ENCODE data around the gene CNMD. TPM values are rescaled to one million over a fixed set of nuclear protein-coding genes. Genes with fewer than 3 reads are reported as not detected.

The CNMD gene
- total RNA-seq, 3 donors from 2014 or later (not counting 1 experiment from before 2014, with no cell fraction given): not detected

DNA sequence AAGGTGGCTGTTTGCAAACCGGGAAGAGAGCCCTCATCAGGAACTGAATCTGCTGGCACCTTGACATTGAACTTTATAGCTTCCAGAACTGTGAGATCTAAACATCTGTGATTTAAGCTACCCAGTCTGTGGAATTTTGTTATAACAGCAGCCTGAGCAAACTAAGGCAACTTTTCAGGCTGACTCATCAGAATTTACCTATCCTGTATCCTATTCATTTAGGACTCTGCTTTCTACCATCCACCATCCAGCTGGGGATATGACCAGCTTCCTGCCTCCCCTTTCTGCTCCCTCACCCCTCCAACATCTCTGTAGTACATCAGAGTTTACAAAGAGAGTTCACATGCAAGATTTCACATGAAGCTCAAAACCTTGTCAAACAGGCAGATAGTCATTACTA lies 11.1 kb upstream of the CNMD start:
- no peak overlapping the region for H3K27ac ChIP-seq (ENCODE audit: low read length)
- DNase-seq (no peak), ATAC-seq (no peak)
- no peaks in the 10 kb centered on the region for H3K4me1 ChIP-seq (ENCODE audit: control insufficient read depth, insufficient read depth, low read length)
- WGBS (ENCODE audit: insufficient coverage): 77% methylated on average over 1 of the region's 1 CpG
- intact Hi-C loops (cut with micrococcal nuclease): no loop called here
- TF ChIP-seq, protein P1, sequence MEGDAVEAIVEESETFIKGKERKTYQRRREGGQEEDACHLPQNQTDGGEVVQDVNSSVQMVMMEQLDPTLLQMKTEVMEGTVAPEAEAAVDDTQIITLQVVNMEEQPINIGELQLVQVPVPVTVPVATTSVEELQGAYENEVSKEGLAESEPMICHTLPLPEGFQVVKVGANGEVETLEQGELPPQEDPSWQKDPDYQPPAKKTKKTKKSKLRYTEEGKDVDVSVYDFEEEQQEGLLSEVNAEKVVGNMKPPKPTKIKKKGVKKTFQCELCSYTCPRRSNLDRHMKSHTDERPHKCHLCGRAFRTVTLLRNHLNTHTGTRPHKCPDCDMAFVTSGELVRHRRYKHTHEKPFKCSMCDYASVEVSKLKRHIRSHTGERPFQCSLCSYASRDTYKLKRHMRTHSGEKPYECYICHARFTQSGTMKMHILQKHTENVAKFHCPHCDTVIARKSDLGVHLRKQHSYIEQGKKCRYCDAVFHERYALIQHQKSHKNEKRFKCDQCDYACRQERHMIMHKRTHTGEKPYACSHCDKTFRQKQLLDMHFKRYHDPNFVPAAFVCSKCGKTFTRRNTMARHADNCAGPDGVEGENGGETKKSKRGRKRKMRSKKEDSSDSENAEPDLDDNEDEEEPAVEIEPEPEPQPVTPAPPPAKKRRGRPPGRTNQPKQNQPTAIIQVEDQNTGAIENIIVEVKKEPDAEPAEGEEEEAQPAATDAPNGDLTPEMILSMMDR (IDR thresholded peaks at IDR 0.05): no peak
- no peaks in the 10 kb centered on the region for H3K36me3 ChIP-seq (ENCODE audit: control insufficient read depth, insufficient read depth, low read length)
- Mint-ChIP-seq H3K36me3 (no peaks in the 10 kb centered on the region), H3K27me3 (ENCODE audit: low read depth in 2 of 2) (peaks cover 0 to 6% of the 10 kb centered on the region in 2 donors), H3K4me1 (no peaks in the 10 kb centered on the region), H3K9me3 (no peaks in the 10 kb centered on the region), H3K4me3 (no peak overlapping the region), H3K27ac (no peak overlapping the region)
- H3K9me3 ChIP-seq (ENCODE audit: control insufficient read depth, insufficient read depth, low read length): no peaks in the 10 kb centered on the region
- no peak overlapping the region for H3K4me3 ChIP-seq (ENCODE audit: low read length)
- H3K27me3 ChIP-seq (ENCODE audit: control insufficient read depth, insufficient read depth, low read length): peaks cover 3% of the 10 kb centered on the region

DNA sequence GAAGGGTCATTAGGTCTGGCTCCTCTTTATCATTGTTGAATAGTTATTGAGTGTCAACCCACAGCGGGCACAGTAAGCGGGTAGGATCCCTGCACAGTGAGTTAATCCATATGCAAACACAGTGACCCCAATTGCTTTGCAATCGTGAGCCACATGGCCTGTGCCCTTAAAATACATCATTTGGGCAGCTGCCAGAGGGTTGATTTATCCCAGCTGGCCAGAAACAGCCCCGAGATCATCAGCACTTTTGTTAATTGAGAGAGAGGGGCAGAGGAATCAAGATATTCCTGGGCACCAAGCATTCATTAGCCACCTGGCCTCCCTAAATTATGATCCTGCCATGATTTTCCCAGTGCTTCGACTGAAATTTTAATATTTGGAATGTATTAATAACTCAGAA lies 9.8 kb upstream of the CNMD start:
- H3K36me3 Mint-ChIP-seq: no peaks in the 10 kb centered on the region
- peaks cover 0 to 14% of the 10 kb centered on the region in 2 donors for H3K27me3 Mint-ChIP-seq (ENCODE audit: low read depth in 2 of 2)
- Histone ChIP-seq H3K4me1 (ENCODE audit: control insufficient read depth, insufficient read depth, low read length) (no peaks in the 10 kb centered on the region), H3K4me3 (ENCODE audit: low read length) (no peak overlapping the region), H3K27me3 (ENCODE audit: control insufficient read depth, insufficient read depth, low read length) (peaks cover 3% of the 10 kb centered on the region), H3K36me3 (ENCODE audit: control insufficient read depth, insufficient read depth, low read length) (no peaks in the 10 kb centered on the region), H3K9me3 (ENCODE audit: control insufficient read depth, insufficient read depth, low read length) (no peaks in the 10 kb centered on the region), H3K27ac (ENCODE audit: low read length) (no peak overlapping the region)
- no peaks in the 10 kb centered on the region for H3K4me1 Mint-ChIP-seq
- DNase-seq: no peak
- H3K9me3 Mint-ChIP-seq: no peaks in the 10 kb centered on the region
- no peak overlapping the region for H3K27ac Mint-ChIP-seq
- H3K4me3 Mint-ChIP-seq: no peak overlapping the region
- TF ChIP-seq, protein P1 (IDR thresholded peaks at IDR 0.05): no peak
- no peak for ATAC-seq
- intact Hi-C loops (cut with micrococcal nuclease): no loop called here
- 56% methylated on average over 4 of the region's 5 CpGs for WGBS (ENCODE audit: insufficient coverage)

DNA sequence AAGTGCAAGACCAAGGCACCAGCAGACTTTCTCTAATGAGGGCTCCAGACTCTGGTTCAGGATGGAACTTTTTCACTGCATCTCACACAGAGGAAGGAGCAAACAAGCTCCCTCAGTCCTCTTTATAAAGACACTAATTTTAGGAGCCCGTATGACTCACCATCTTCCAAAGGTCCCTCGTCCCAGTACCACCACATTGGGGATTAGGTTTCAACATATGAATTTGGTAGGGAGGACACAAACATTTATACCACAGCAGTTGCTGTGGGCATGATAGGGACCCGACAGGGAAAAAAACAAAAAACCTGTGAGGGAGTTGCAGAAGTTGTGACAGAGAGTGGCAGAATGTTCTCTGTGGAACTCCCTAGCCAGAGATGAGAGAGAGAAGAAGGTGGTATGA lies 6.5 kb upstream of the CNMD start:
- no peak for DNase-seq

More for the DNA sequence above, 6.5 kb upstream of the CNMD start:
- Histone ChIP-seq H3K36me3 (ENCODE audit: control insufficient read depth, insufficient read depth, low read length) (no peaks in the 10 kb centered on the region), H3K27me3 (ENCODE audit: control insufficient read depth, insufficient read depth, low read length) (peaks cover 3% of the 10 kb centered on the region), H3K9me3 (ENCODE audit: control insufficient read depth, insufficient read depth, low read length) (no peaks in the 10 kb centered on the region), H3K4me1 (ENCODE audit: control insufficient read depth, insufficient read depth, low read length) (no peaks in the 10 kb centered on the region), H3K4me3 (ENCODE audit: low read length) (no peak overlapping the region), H3K27ac (ENCODE audit: low read length) (no peak overlapping the region)
- Mint-ChIP-seq H3K9me3 (no peaks in the 10 kb centered on the region), H3K36me3 (no peaks in the 10 kb centered on the region), H3K4me1 (no peaks in the 10 kb centered on the region), H3K27ac (no peak overlapping the region), H3K27me3 (ENCODE audit: low read depth in 2 of 2) (peaks cover 26 to 31% of the 10 kb centered on the region in 2 donors), H3K4me3 (no peak overlapping the region)
- TF ChIP-seq, protein P1 (IDR thresholded peaks at IDR 0.05): no peak
- intact Hi-C loops (cut with micrococcal nuclease): no loop called here
- 77% methylated on average over 2 of the region's 3 CpGs for WGBS (ENCODE audit: insufficient coverage)
- no peak for ATAC-seq

All from natural killer cell (primary cell).